Right cardiac atrium (tissue), 5 donors: ENCODE measurements around the gene GSG1. TPM values are rescaled to one million over a fixed set of nuclear protein-coding genes. Genes with fewer than 3 reads are reported as not detected.
"Not testable (repeated sequence)": the region's sequence is repeated elsewhere in the genome, so short reads cannot be mapped to it uniquely, and the experiment has no call there.

Source experiments
- ATAC-seq, 2 donors: fragments of 200-7000 bp; cut with Tn5 transposase; one replicate each; pipeline versions ENCODE4 v1.8.0 to v1.9.1; 2020; ENCODE audit warnings: moderate library complexity in 2 of 2, mild to moderate bottlenecking in 1 of 2
- DNase-seq, 3 donors: peaks; one replicate each; pipeline ENCODE4 v3.0.0-alpha.2; 2020
- H3K27ac ChIP-seq: one replicate; pipeline ENCODE4 v1.5.1; 2013; ENCODE audit warnings: mild to moderate bottlenecking, low read length, control low read depth, moderate library complexity
- H3K27me3 ChIP-seq: one replicate; pipeline ENCODE4 v1.6.1; 2013; ENCODE audit not compliant: control insufficient read depth, insufficient read depth
- H3K4me1 ChIP-seq: one replicate; pipeline ENCODE4 v1.6.1; 2013; ENCODE audit warnings: low read length; ENCODE audit not compliant: control insufficient read depth, insufficient read depth
- H3K4me3 ChIP-seq: one replicate; pipeline ENCODE4 v1.5.1; 2013; ENCODE audit warnings: low read length, control low read depth
- H3K9me3 ChIP-seq: one replicate; pipeline ENCODE4 v1.6.1; 2013; ENCODE audit warnings: low read length; ENCODE audit not compliant: control insufficient read depth
- WGBS: extraction: QIAGEN DNeasy Blood & Tissue Kit; methylation state at CpG from one replicate; pipeline ENCODE4 v1.1.7; 2013; 5-methylcytosine and 5-hydroxymethylcytosine counted together
- intact Hi-C, 4 donors: fragments of 100-400 bp; cut with DNase I; formaldehyde crosslinking; loops; one replicate each; pipeline versions ENCODE4 v1.11.0 to v1.14.0; 2022 to 2023
- polyA plus RNA-seq: library from polyadenylated mRNA; stranded (reverse); fragments of 200-250 nt; gene quantifications from one replicate; pipeline ENCODE4 v1.2.3, GENCODE V29; 2013
- total RNA-seq, 4 donors: library from RNA; stranded (reverse); fragmentation: NEBNext Ultra II Directional; extraction: Animal tissue kit (Norgen Biotek cat#: 25700); gene quantifications; one replicate each; pipeline ENCODE4 v1.2.1, GENCODE V29; 2021
- donor health status: healthy with polysubstance abuse.
- donor health status: DM: no; HTN: yes; CAD: no.
- donor health status: DM: no; HTN: no; CAD: no.
- donor health status: DM: no; HTN: yes; CAD: no; lungs with severe emphysema.
- donor health status: DM: yes; HTN: yes; CAD: no.

Gene GSG1
- total and polyA plus RNA-seq, 5 donors = 0.07 TPM; not detected in 4

DNA sequence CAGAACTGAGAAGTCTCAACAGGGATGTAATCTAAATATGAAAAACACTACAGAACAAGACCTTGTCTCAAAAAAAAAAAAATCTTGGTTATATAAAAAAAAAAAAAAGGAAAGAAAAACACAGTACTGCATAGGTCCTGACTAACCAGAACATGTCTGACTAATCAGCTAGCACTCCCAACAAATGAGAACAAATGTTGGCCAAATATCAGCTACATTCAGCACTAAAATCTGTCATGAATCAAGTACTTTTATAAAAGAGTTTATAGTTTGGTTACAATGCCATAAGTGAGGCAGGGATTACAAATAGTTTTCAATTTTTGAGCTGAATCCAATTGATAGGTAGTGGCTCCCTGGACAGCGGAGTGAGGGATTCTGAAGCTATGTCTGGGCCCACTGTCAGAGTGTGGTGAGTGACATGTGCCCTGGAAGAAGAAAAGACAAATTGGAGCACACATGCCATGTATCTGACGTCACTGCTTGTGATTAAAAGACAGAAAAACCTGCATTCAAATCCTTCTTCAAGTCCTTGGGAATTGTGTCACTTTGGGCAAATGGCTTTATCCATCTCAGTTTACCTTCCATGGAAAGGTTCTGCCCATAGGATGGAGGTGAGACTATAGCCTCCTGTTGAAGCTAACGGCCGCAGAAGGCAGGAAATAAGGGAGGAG lies 64.8 kb downstream of the GSG1 start:
- Histone ChIP-seq H3K27ac (no peak overlapping the region), H3K9me3 (no peaks in the 10 kb centered on the region), H3K4me1 (no peaks in the 10 kb centered on the region), H3K4me3 (no peak overlapping the region), H3K27me3 (no peaks in the 10 kb centered on the region)
- ATAC-seq (peak in 1 of 2 donors; percentile 40), DNase-seq (no peak)
- intact Hi-C loops = no loop called here
- WGBS = 75% methylated on average over 4 of the region's 4 CpGs

- Histone ChIP-seq H3K4me3 (no peak overlapping the region), H3K9me3 (no peaks in the 10 kb centered on the region), H3K27me3 (no peaks in the 10 kb centered on the region), H3K27ac (no peak overlapping the region), H3K4me1 (no peaks in the 10 kb centered on the region)
- intact Hi-C loops = no loop called here
- ATAC-seq (no peak), DNase-seq (no peak)
- WGBS = 94% methylated on average over 3 of the region's 3 CpGs
Measured at GRCh38 chr12:13036881-13037280, 66.6 kb downstream of the GSG1 start.

DNA sequence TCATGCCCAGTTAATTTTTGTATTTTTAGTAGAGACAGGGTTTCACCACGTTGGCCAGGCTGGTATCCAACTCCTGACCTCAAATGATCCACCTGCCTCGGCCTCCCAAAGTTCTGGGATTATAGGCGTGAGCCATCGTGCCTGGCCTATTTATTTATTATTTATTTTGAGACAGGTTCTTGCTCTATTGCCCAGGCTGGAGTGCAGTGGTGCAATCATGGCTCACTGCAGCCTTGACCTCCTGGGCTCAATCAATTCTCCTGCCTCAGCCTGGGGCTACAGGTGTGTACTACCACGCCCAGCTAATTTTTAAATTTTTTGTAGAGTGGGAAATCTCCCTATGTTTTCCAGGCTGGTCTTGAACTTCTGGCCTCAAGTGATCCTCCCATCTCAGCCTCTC lies 68.1 kb downstream of the GSG1 start:
- intact Hi-C loops, H3K27me3 ChIP-seq, H3K27ac ChIP-seq, DNase-seq, H3K4me1 ChIP-seq, H3K9me3 ChIP-seq, ATAC-seq, H3K4me3 ChIP-seq: not testable (repeated sequence)
- 96% methylated on average over 5 of the region's 5 CpGs for WGBS

Other genes with a start within 250 kb of the GSG1 start
- 1 to 10 TPM; 1.3 to 8.0 (median 5.4) TPM for gene GPRC5A, start 212.1 kb downstream of the GSG1 start, total RNA-seq
- gene GPRC5A, start 212.1 kb downstream of the GSG1 start, polyA plus RNA-seq = 3.7 TPM
- gene GPRC5D, start 151.5 kb downstream of the GSG1 start, total RNA-seq = not detected
- gene GPRC5D, start 151.5 kb downstream of the GSG1 start, polyA plus RNA-seq = not detected
- gene HEBP1, start 103.4 kb downstream of the GSG1 start, total RNA-seq = 10 to 100 TPM; 54.4 to 81.0 (median 70.2) TPM
- 65.7 TPM for gene HEBP1, start 103.4 kb downstream of the GSG1 start, polyA plus RNA-seq
- 1 to 10 TPM; 3.4 to 4.6 (median 4.1) TPM for gene FAM234B, start 59.3 kb downstream of the GSG1 start, total RNA-seq
- 1.1 TPM for gene FAM234B, start 59.3 kb downstream of the GSG1 start, polyA plus RNA-seq
- gene EMP1, start 93.1 kb upstream of the GSG1 start, total RNA-seq = 100 to 1,000 TPM; 134 to 401 (median 261) TPM
- gene EMP1, start 93.1 kb upstream of the GSG1 start, polyA plus RNA-seq = 33.8 TPM